Prostate gland (tissue), 2 donors: ENCODE results near the gene TPCN1. TPM values are rescaled to one million over a fixed set of nuclear protein-coding genes. Genes with fewer than 3 reads are reported as not detected.

ENCODE experiments used
- DNase-seq: peaks from one replicate; pipeline ENCODE4 v3.0.0-alpha.2; 2019; ENCODE audit warnings: low spot score
- H3K27ac ChIP-seq, 2 donors: fragments of 200-600 bp; sonication (generic); 2 replicates each; pipeline ENCODE4 v1.5.1; 2017 to 2019
- H3K27me3 ChIP-seq: fragments of 200-600 bp; sonication (generic); replicated peaks from 2 replicates; pipeline ENCODE4 v1.5.1; 2019; ENCODE audit not compliant: insufficient read depth
- H3K36me3 ChIP-seq, 2 donors: fragments of 200-600 bp; sonication (generic); 1 replicate in 1 of 2; 2 replicates in 1 of 2; pipeline versions ENCODE4 v1.5.1 to v1.8.1; 2017 to 2019
- H3K4me1 ChIP-seq: fragments of 200-600 bp; sonication (generic); replicated peaks from 2 replicates; pipeline ENCODE4 v1.5.1; 2019
- H3K4me3 ChIP-seq, 2 donors: fragments of 200-600 bp; sonication (generic); 2 replicates each; pipeline ENCODE4 v1.5.1; 2017 to 2019
- H3K9me3 ChIP-seq: fragments of 200-600 bp; sonication (generic); 2 replicates; pipeline ENCODE4 v1.5.1; 2017
- CTCF ChIP-seq, 4 experiments: fragments of 200-600 bp in 2 of 4; fragments of 450-650 bp in 2 of 4; sonication (generic) in 2 of 4; IDR thresholded peaks; 1 replicate in 3 of 4; 2 replicates in 1 of 4; pipeline ENCODE4 v1.5.1; 2016 to 2019; ENCODE audit warnings: antibody characterized with exemption in 4 of 4, mild to moderate bottlenecking in 2 of 4, moderate library complexity in 2 of 4
- POLR2A ChIP-seq: fragments of 450-650 bp; IDR thresholded peaks from one replicate; pipeline ENCODE4 v1.6.1; 2016; ENCODE audit warnings: antibody characterized with exemption, mild to moderate bottlenecking
- POLR2AphosphoS5 ChIP-seq: sonication (generic); formaldehyde crosslinking; IDR thresholded peaks from one replicate; pipeline ENCODE4 v1.6.1; 2017; ENCODE audit warnings: antibody characterized with exemption
- WGBS: methylation state at CpG from one replicate; pipeline ENCODE4 v1.1.5; 2018; 5-methylcytosine and 5-hydroxymethylcytosine counted together
- intact Hi-C: fragments of 100-400 bp; cut with DNase I; formaldehyde crosslinking; loops from one replicate; pipeline ENCODE4 v1.14.2; 2022
- total RNA-seq, 2 donors: library from RNA; depleted of rRNA; stranded (reverse); fragments of >200 nt; gene quantifications; one replicate each; pipeline ENCODE4 v1.1.0, GENCODE V29; 2016

TPCN1 gene
- total RNA-seq, 2 donors from 2014 or later, result 52.6 to 65.3 TPM

- TF ChIP-seq POLR2A, result no peak
- no peak for TF ChIP-seq POLR2AphosphoS5
- TF ChIP-seq CTCF (IDR thresholded peaks at IDR 0.05), result no peak
- no peak overlapping the region for H3K27ac ChIP-seq
- DNase-seq, result no peak
- H3K27me3 ChIP-seq, result no peaks in the 10 kb centered on the region
- peaks cover 0 to 5% of the 10 kb centered on the region in 2 donors for H3K36me3 ChIP-seq
- H3K4me1 ChIP-seq, result no peaks in the 10 kb centered on the region
- 70% methylated on average over 7 of the region's 7 CpGs for WGBS
- H3K9me3 ChIP-seq, result no peaks in the 10 kb centered on the region
- intact Hi-C loops, result loop anchor here (10.0 kb wide), 2 partner anchors 111 to 119 kb away; partner anchors contain the start of gene SDSL
- no peak overlapping the region for H3K4me3 ChIP-seq
These were observed 92.9 kb downstream of the TPCN1 start for GRCh38 chr12:113314121-113314529.

- Histone ChIP-seq H3K27ac (no peak overlapping the region), H3K36me3 (peaks cover 0 to 8% of the 10 kb centered on the region in 2 donors), H3K9me3 (no peaks in the 10 kb centered on the region), H3K27me3 (no peaks in the 10 kb centered on the region), H3K4me3 (no peak overlapping the region), H3K4me1 (no peaks in the 10 kb centered on the region)
- DNase-seq, result no peak
- intact Hi-C loops, result loop anchor here (10.0 kb wide), 2 partner anchors 109 to 121 kb away; partner anchors contain the start of gene SDSL
- TF ChIP-seq POLR2AphosphoS5 (no peak), CTCF (IDR thresholded peaks at IDR 0.05) (no peak), POLR2A (no peak)
- WGBS, result 87% methylated on average over 9 of the region's 9 CpGs
These were observed 94.1 kb downstream of the TPCN1 start for GRCh38 chr12:113315358-113315757.

- Histone ChIP-seq H3K9me3 (no peaks in the 10 kb centered on the region), H3K36me3 (peaks cover 0 to 8% of the 10 kb centered on the region in 2 donors), H3K27ac (no peak overlapping the region), H3K4me3 (no peak overlapping the region), H3K27me3 (no peaks in the 10 kb centered on the region), H3K4me1 (no peaks in the 10 kb centered on the region)
- intact Hi-C loops, result loop anchor here (10.0 kb wide), 2 partner anchors 109 to 121 kb away; partner anchors contain the start of gene SDSL
- no peak for DNase-seq
- TF ChIP-seq CTCF (IDR thresholded peaks at IDR 0.05) (no peak), POLR2A (no peak), POLR2AphosphoS5 (no peak)
- WGBS, result 96% methylated on average over 7 of the region's 7 CpGs
These were observed 94.9 kb downstream of the TPCN1 start for GRCh38 chr12:113316155-113316554.

- Histone ChIP-seq H3K4me1 (no peaks in the 10 kb centered on the region), H3K4me3 (no peak overlapping the region), H3K36me3 (peaks cover 0 to 8% of the 10 kb centered on the region in 2 donors), H3K9me3 (no peaks in the 10 kb centered on the region), H3K27ac (no peak overlapping the region), H3K27me3 (no peaks in the 10 kb centered on the region)
- no peak for DNase-seq
- intact Hi-C loops, result loop anchor here (10.0 kb wide), 2 partner anchors 108 to 122 kb away; partner anchors contain the start of gene SDSL
- no peak for TF ChIP-seq CTCF (IDR thresholded peaks at IDR 0.05)
- TF ChIP-seq POLR2AphosphoS5, result no peak
- no peak for TF ChIP-seq POLR2A
- 89% methylated on average over 6 of the region's 6 CpGs for WGBS
These were observed 95.9 kb downstream of the TPCN1 start for GRCh38 chr12:113317122-113317521.

GRCh38 chr12:113318046-113318656 lies 96.9 kb downstream of the TPCN1 start:
- intact Hi-C loops, result loop anchor here (10.0 kb wide), 2 partner anchors 107 to 123 kb away; partner anchors contain the start of gene SDSL
- H3K4me3 ChIP-seq, result no peak overlapping the region
- no peak overlapping the region for H3K27ac ChIP-seq
- peaks cover 0 to 8% of the 10 kb centered on the region in 2 donors for H3K36me3 ChIP-seq
- no peaks in the 10 kb centered on the region for H3K9me3 ChIP-seq
- WGBS, result 94% methylated on average over 4 of the region's 4 CpGs
- no peaks in the 10 kb centered on the region for H3K27me3 ChIP-seq
- DNase-seq, result no peak
- no peak for TF ChIP-seq POLR2AphosphoS5
- no peaks in the 10 kb centered on the region for H3K4me1 ChIP-seq
